Bronchial epithelial cell (primary cell): ENCODE data around the gene TMTC2. TPM values are rescaled to one million over a fixed set of nuclear protein-coding genes. Genes with fewer than 3 reads are reported as not detected.

Source experiments
- DNase-seq: peaks from one replicate; pipeline ENCODE4 v3.0.0-alpha.2; 2010; ENCODE audit warnings: low read depth
- FAIRE-seq: peaks from 2 replicates; lab custom pipeline; 2011; peaks lifted over from hg19 to GRCh38; lab: Jason Lieb, UNC
- H3K27me3 ChIP-seq: 2 replicates; pipeline ENCODE4 v1.5.1; 2011; ENCODE audit warnings: low read length; ENCODE audit not compliant: control insufficient read depth, insufficient read depth
- H3K36me3 ChIP-seq: 2 replicates; pipeline ENCODE4 v1.5.1; 2011; ENCODE audit warnings: low read length; ENCODE audit not compliant: control insufficient read depth, insufficient read depth
- H3K4me3 ChIP-seq: 2 replicates; pipeline ENCODE4 v1.5.1; 2011; ENCODE audit warnings: mild to moderate bottlenecking, low read depth, low read length, control low read depth
- total RNA-seq: library from RNA; depleted of rRNA; stranded (reverse); fragments of >200 nt; gene quantifications from 2 replicates; pipeline ENCODE4 v1.2.1, GENCODE V29; 2014
- TF ChIP-seq, protein P1 (sequence below): IDR thresholded peaks from 2 replicates; pipeline ENCODE4 v1.5.1; 2011; ENCODE audit warnings: mild to moderate bottlenecking, moderate library complexity, low read length, control low read depth, inconsistent platforms; ENCODE audit not compliant: insufficient read depth, severe bottlenecking

TMTC2 gene
- total RNA-seq, 1 donor from 2014 or later, result 10.5 TPM

- H3K36me3 ChIP-seq, result no peaks in the 10 kb centered on the region
- H3K4me3 ChIP-seq, result no peak overlapping the region
- FAIRE-seq (no peak), DNase-seq (no peak)
- H3K27me3 ChIP-seq, result no peaks in the 10 kb centered on the region
- TF ChIP-seq, protein P1, sequence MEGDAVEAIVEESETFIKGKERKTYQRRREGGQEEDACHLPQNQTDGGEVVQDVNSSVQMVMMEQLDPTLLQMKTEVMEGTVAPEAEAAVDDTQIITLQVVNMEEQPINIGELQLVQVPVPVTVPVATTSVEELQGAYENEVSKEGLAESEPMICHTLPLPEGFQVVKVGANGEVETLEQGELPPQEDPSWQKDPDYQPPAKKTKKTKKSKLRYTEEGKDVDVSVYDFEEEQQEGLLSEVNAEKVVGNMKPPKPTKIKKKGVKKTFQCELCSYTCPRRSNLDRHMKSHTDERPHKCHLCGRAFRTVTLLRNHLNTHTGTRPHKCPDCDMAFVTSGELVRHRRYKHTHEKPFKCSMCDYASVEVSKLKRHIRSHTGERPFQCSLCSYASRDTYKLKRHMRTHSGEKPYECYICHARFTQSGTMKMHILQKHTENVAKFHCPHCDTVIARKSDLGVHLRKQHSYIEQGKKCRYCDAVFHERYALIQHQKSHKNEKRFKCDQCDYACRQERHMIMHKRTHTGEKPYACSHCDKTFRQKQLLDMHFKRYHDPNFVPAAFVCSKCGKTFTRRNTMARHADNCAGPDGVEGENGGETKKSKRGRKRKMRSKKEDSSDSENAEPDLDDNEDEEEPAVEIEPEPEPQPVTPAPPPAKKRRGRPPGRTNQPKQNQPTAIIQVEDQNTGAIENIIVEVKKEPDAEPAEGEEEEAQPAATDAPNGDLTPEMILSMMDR, result no peak
Measured at GRCh38 chr12:82862876-82863649, 176.4 kb downstream of the TMTC2 start.

- FAIRE-seq, result no peak
- Histone ChIP-seq H3K27me3 (no peaks in the 10 kb centered on the region), H3K36me3 (no peaks in the 10 kb centered on the region), H3K4me3 (no peak overlapping the region)
- DNase-seq, result no peak
- TF ChIP-seq, protein P1, result no peak
Measured at GRCh38 chr12:82866227-82866775, 179.6 kb downstream of the TMTC2 start.

- FAIRE-seq (no peak), DNase-seq (no peak)
- TF ChIP-seq, protein P1, result no peak
- H3K27me3 ChIP-seq, result no peaks in the 10 kb centered on the region
- H3K36me3 ChIP-seq, result no peaks in the 10 kb centered on the region
- H3K4me3 ChIP-seq, result no peak overlapping the region
Measured at GRCh38 chr12:82866946-82867345, 180.2 kb downstream of the TMTC2 start.

GRCh38 chr12:82867762-82868500, 181.2 kb downstream of the TMTC2 start:
- Histone ChIP-seq H3K4me3 (no peak overlapping the region), H3K36me3 (no peaks in the 10 kb centered on the region), H3K27me3 (no peaks in the 10 kb centered on the region)
- DNase-seq, result no peak
- FAIRE-seq, result no peak
- TF ChIP-seq, protein P1, result no peak

GRCh38 chr12:82870771-82871377, 184.2 kb downstream of the TMTC2 start:
- no peak for DNase-seq
- TF ChIP-seq, protein P1, result no peak
- no peaks in the 10 kb centered on the region for H3K27me3 ChIP-seq
- H3K36me3 ChIP-seq, result no peaks in the 10 kb centered on the region
- no peak for FAIRE-seq
- no peak overlapping the region for H3K4me3 ChIP-seq
